AG10803 (cell line): ENCODE data around the gene GNG2.

Experiments
- DNase-seq: peaks from one replicate; pipeline ENCODE4 v3.0.0; 2010; ENCODE audit warnings: low read depth
- H3K4me3 ChIP-seq: 2 replicates; pipeline ENCODE4 v1.5.1; 2011; ENCODE audit warnings: mild to moderate bottlenecking, low read length, control low read depth
- CTCF ChIP-seq: conservative IDR thresholded peaks from 2 replicates; pipeline ENCODE4 v1.5.1; 2011; ENCODE audit warnings: mild to moderate bottlenecking, low read length, control low read depth, inconsistent platforms

Gene GNG2

DNA sequence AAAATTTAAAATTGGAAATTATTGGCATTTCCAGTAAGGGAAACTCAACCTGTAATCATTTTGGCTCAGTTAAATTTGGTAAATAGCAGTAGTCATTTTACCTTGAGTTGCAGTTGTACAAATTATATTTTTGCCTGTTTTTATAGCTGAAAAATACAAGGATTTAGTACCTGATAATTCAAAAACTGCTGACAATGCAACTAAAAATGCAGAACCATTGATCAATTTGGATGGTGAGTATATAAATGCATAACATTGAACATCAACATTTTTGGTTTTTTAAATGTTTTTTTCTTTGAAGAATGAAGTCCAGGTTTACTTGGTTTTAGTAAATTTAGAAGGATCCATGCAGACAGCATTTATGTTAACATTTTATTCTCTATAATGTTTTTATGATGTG lies 137.9 kb downstream of the GNG2 start:
- no peak overlapping the region for H3K4me3 ChIP-seq
- no peak for DNase-seq
- no peak for TF ChIP-seq CTCF

GRCh38 chr14:51999084-51999483 lies 138.7 kb downstream of the GNG2 start:
- no peak overlapping the region for H3K4me3 ChIP-seq
- no peak for TF ChIP-seq CTCF
- peak; percentile 55 for DNase-seq

GRCh38 chr14:52000019-52000582 lies 139.7 kb downstream of the GNG2 start:
- DNase-seq = peak; percentile 16
- no peak overlapping the region for H3K4me3 ChIP-seq
- TF ChIP-seq CTCF = no peak

GRCh38 chr14:52000696-52001095 lies 140.3 kb downstream of the GNG2 start:
- TF ChIP-seq CTCF = no peak
- no peak for DNase-seq
- H3K4me3 ChIP-seq = no peak overlapping the region

- no peak overlapping the region for H3K4me3 ChIP-seq
- no peak for TF ChIP-seq CTCF
- DNase-seq = no peak
Observed at GRCh38 chr14:52002542-52002941, 142.1 kb downstream of the GNG2 start.

GRCh38 chr14:52003324-52003723 lies 142.9 kb downstream of the GNG2 start:
- no peak for TF ChIP-seq CTCF
- no peak for DNase-seq
- H3K4me3 ChIP-seq = no peak overlapping the region

DNA sequence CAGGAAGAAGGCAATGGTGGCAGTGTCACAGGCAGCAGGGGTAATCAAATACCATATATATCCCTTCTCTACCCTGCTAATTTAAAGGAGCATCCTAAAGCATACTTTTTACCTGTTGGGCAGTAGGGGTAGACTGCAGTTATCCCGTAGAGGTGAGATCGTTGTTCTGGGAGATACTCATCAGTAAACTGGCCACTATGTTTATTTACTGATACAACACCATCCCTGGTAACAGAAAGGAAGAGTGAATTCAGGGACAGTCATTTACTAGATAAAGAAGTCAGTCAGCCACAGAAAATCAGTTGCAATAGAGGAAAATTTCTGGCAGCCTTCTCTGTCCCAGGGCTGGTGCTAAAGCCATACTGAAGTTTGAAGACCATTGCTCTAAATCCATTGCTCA lies 145.2 kb downstream of the GNG2 start:
- no peak for TF ChIP-seq CTCF
- no peak for DNase-seq
- no peak overlapping the region for H3K4me3 ChIP-seq
